Rectal smooth muscle tissue (tissue), 1 donor: ENCODE data around the gene ACTRT3.

Experiments
- H3K27ac ChIP-seq: one replicate; pipeline ENCODE4 v1.7.0; 2013; ENCODE audit warnings: low read depth, low read length, inconsistent platforms
- H3K27me3 ChIP-seq: one replicate; pipeline ENCODE4 v1.7.0; 2013; ENCODE audit warnings: low read length; ENCODE audit not compliant: control insufficient read depth, insufficient read depth
- H3K36me3 ChIP-seq: one replicate; pipeline ENCODE4 v1.7.0; 2013; ENCODE audit warnings: low read length; ENCODE audit not compliant: control insufficient read depth, insufficient read depth
- H3K4me1 ChIP-seq: one replicate; pipeline ENCODE4 v1.7.0; 2013; ENCODE audit warnings: low read length; ENCODE audit not compliant: control insufficient read depth, insufficient read depth
- H3K4me3 ChIP-seq: one replicate; pipeline ENCODE4 v1.7.0; 2013; ENCODE audit warnings: low read length
- H3K9ac ChIP-seq: one replicate; pipeline ENCODE4 v1.7.0; 2013; ENCODE audit warnings: low read length

ACTRT3 gene

GRCh38 chr3:169769287-169770181 is at the start of gene ACTRT3:
Gene ACTRT3 (minus strand): TSS chr3:169769561. CDS start chr3:169769520, 41 bp downstream.
- H3K36me3 ChIP-seq, result no peaks in the 10 kb centered on the region
- H3K4me1 ChIP-seq, result peaks cover 8% of the 10 kb centered on the region
- peak within 1 kb of the TSS; percentile 82 for H3K4me3 ChIP-seq
- no peaks in the 10 kb centered on the region for H3K27me3 ChIP-seq
- peak within 1 kb of the TSS; percentile 76 for H3K9ac ChIP-seq
- peak within 1 kb of the TSS; percentile 87 for H3K27ac ChIP-seq

- H3K9ac ChIP-seq, result no peak overlapping the region
- no peaks in the 10 kb centered on the region for H3K4me1 ChIP-seq
- no peaks in the 10 kb centered on the region for H3K27me3 ChIP-seq
- no peak overlapping the region for H3K27ac ChIP-seq
- H3K36me3 ChIP-seq, result no peaks in the 10 kb centered on the region
- no peak overlapping the region for H3K4me3 ChIP-seq
Observed at GRCh38 chr3:169818316-169818715, 49.0 kb upstream of the ACTRT3 start.

- H3K27me3 ChIP-seq, result no peaks in the 10 kb centered on the region
- peaks cover 2% of the 10 kb centered on the region for H3K4me1 ChIP-seq
- no peak overlapping the region for H3K27ac ChIP-seq
- no peak overlapping the region for H3K9ac ChIP-seq
- H3K36me3 ChIP-seq, result no peaks in the 10 kb centered on the region
- H3K4me3 ChIP-seq, result no peak overlapping the region
Observed at GRCh38 chr3:169815590-169816150, 46.3 kb upstream of the ACTRT3 start.

GRCh38 chr3:169813757-169814517 is 44.6 kb upstream of the ACTRT3 start:
- Histone ChIP-seq H3K4me3 (peak overlapping the region; percentile 75), H3K9ac (no peak overlapping the region), H3K36me3 (no peaks in the 10 kb centered on the region), H3K27ac (no peak overlapping the region), H3K4me1 (peaks cover 2% of the 10 kb centered on the region), H3K27me3 (no peaks in the 10 kb centered on the region)

- H3K36me3 ChIP-seq, result no peaks in the 10 kb centered on the region
- H3K27me3 ChIP-seq, result no peaks in the 10 kb centered on the region
- no peak overlapping the region for H3K27ac ChIP-seq
- no peak overlapping the region for H3K9ac ChIP-seq
- H3K4me1 ChIP-seq, result peaks cover 2% of the 10 kb centered on the region
- H3K4me3 ChIP-seq, result peak overlapping the region; percentile 75
Observed at GRCh38 chr3:169813278-169813677, 43.9 kb upstream of the ACTRT3 start.

GRCh38 chr3:169812332-169813235 is 43.2 kb upstream of the ACTRT3 start, which contains the start of the genes LRRC34 and LRRIQ4:
Gene LRRC34 (minus strand): TSS chr3:169812904. CDS start chr3:169812548, 356 bp downstream.
Gene LRRIQ4 (plus strand): TSS chr3:169812870. CDS start chr3:169821922, 9,052 bp downstream.
- Histone ChIP-seq H3K27me3 (no peaks in the 10 kb centered on the region), H3K4me1 (peaks cover 2% of the 10 kb centered on the region), H3K36me3 (no peaks in the 10 kb centered on the region), H3K27ac (peak within 1 kb of the TSS; percentile 78), H3K9ac (peak within 1 kb of the TSS; percentile 11), H3K4me3 (peak within 1 kb of the TSS; percentile 75)

GRCh38 chr3:169811631-169812331 is 42.4 kb upstream of the ACTRT3 start:
- Histone ChIP-seq H3K27me3 (no peaks in the 10 kb centered on the region), H3K4me3 (peak overlapping the region; percentile 75), H3K27ac (peak overlapping the region; percentile 78), H3K4me1 (peaks cover 2% of the 10 kb centered on the region), H3K9ac (no peak overlapping the region), H3K36me3 (no peaks in the 10 kb centered on the region)

GRCh38 chr3:169809230-169809795 is 40.0 kb upstream of the ACTRT3 start:
- no peak overlapping the region for H3K27ac ChIP-seq
- peaks cover 2% of the 10 kb centered on the region for H3K4me1 ChIP-seq
- no peaks in the 10 kb centered on the region for H3K36me3 ChIP-seq
- H3K9ac ChIP-seq, result no peak overlapping the region
- H3K4me3 ChIP-seq, result no peak overlapping the region
- no peaks in the 10 kb centered on the region for H3K27me3 ChIP-seq

GRCh38 chr3:169804681-169805080 is 35.3 kb upstream of the ACTRT3 start:
- Histone ChIP-seq H3K4me3 (no peak overlapping the region), H3K27me3 (no peaks in the 10 kb centered on the region), H3K27ac (no peak overlapping the region), H3K4me1 (no peaks in the 10 kb centered on the region), H3K36me3 (no peaks in the 10 kb centered on the region), H3K9ac (no peak overlapping the region)

GRCh38 chr3:169792359-169792758 is 23.0 kb upstream of the ACTRT3 start:
- Histone ChIP-seq H3K36me3 (no peaks in the 10 kb centered on the region), H3K27me3 (no peaks in the 10 kb centered on the region), H3K9ac (no peak overlapping the region), H3K27ac (no peak overlapping the region), H3K4me3 (no peak overlapping the region), H3K4me1 (no peaks in the 10 kb centered on the region)
